Activated B cell treated with CpG ODN at 0.5 μM for 24 hours (primary cell): Measurements from ENCODE around the gene LENEP. TPM values are rescaled to one million over a fixed set of nuclear protein-coding genes. Genes with fewer than 3 reads are reported as not detected.

ENCODE experiments used
- ATAC-seq: fragments of 200-7000 bp; cut with Tn5 transposase; one replicate; pipeline ENCODE4 v1.10.0; 2021; ENCODE audit warnings: low read depth, mild to moderate bottlenecking, moderate library complexity
- CTCF ChIA-PET: fragments of 350-600 bp; sonication (Branson Sonifier 250); formaldehyde crosslinking; loops from one replicate; lab custom pipeline; 2021; ENCODE audit warnings: antibody characterized with exemption; lab: Charles Lee
- POLR2A ChIA-PET: fragments of 350-600 bp; sonication (Branson Sonifier 250); formaldehyde crosslinking; loops from one replicate; lab custom pipeline; 2021; ENCODE audit warnings: antibody characterized with exemption; lab: Charles Lee
- DNase-seq: peaks from one replicate; pipeline ENCODE4 v3.0.0; 2022
- H3K27ac Mint-ChIP-seq: one replicate; pipeline ENCODE4 v1.8.0; 2020; ENCODE audit warnings: mixed read lengths
- H3K27me3 Mint-ChIP-seq: one replicate; pipeline ENCODE4 v1.8.0; 2021; ENCODE audit warnings: mixed read lengths
- H3K36me3 Mint-ChIP-seq: one replicate; pipeline ENCODE4 v1.8.0; 2021; ENCODE audit warnings: low read depth, mixed read lengths
- H3K4me1 Mint-ChIP-seq: one replicate; pipeline ENCODE4 v1.8.0; 2021; ENCODE audit warnings: mixed read lengths
- H3K4me3 Mint-ChIP-seq: one replicate; pipeline ENCODE4 v1.8.0; 2020; ENCODE audit warnings: mild to moderate bottlenecking, mixed read lengths
- H3K9me3 Mint-ChIP-seq: one replicate; pipeline ENCODE4 v1.8.0; 2020; ENCODE audit warnings: mixed read lengths
- intact Hi-C: fragments of 100-400 bp; cut with micrococcal nuclease; formaldehyde crosslinking; loops from one replicate; pipeline ENCODE4 v1.15.1; 2024
- total RNA-seq: library from RNA; stranded (reverse); gene quantifications from 2 replicates; pipeline ENCODE4 v1.2.3, GENCODE V29; 2022
- TF ChIP-seq, protein P1 (sequence below): fragments of 200-600 bp; IDR thresholded peaks from one replicate; pipeline ENCODE4 v1.8.0; 2022; ENCODE audit warnings: antibody characterized with exemption, mild to moderate bottlenecking

LENEP gene
- total RNA-seq, 1 donor from 2014 or later, result 1.8 TPM

DNA sequence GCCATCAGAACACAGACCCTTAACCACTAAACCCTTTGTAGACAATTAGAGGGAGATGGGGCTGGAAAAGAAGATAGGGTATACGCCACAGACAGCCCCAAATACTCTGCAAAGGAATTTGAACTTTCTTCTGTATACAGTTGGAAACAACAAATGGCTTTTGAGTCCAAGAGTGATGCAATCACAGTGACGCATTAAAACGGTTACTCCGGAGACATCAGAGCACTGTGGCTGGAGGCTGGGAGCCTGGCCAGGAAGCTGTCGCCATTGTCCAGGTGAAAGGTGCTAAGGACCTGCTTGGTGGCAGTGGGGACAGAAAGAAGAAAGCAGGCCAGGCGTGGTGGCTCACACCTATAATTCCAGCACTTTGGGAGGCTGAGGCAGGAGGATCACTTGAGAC lies 6.1 kb upstream of the LENEP start:
- Mint-ChIP-seq H3K9me3 (no peaks in the 10 kb centered on the region), H3K27ac (no peak overlapping the region), H3K36me3 (peaks cover 37% of the 10 kb centered on the region), H3K4me1 (peaks cover 14% of the 10 kb centered on the region), H3K4me3 (no peak overlapping the region), H3K27me3 (no peaks in the 10 kb centered on the region)
- no peak for DNase-seq
- no peak for ATAC-seq
- intact Hi-C loops, result no loop called here
- POLR2A ChIA-PET, result interaction anchor here (0.6 to 2.4 kb wide), 3 partner anchors 11 to 184 kb away, joined by 3 to 8 read pairs (median 5); partner anchors contain the start of gene CKS1B
- TF ChIP-seq, protein P1, sequence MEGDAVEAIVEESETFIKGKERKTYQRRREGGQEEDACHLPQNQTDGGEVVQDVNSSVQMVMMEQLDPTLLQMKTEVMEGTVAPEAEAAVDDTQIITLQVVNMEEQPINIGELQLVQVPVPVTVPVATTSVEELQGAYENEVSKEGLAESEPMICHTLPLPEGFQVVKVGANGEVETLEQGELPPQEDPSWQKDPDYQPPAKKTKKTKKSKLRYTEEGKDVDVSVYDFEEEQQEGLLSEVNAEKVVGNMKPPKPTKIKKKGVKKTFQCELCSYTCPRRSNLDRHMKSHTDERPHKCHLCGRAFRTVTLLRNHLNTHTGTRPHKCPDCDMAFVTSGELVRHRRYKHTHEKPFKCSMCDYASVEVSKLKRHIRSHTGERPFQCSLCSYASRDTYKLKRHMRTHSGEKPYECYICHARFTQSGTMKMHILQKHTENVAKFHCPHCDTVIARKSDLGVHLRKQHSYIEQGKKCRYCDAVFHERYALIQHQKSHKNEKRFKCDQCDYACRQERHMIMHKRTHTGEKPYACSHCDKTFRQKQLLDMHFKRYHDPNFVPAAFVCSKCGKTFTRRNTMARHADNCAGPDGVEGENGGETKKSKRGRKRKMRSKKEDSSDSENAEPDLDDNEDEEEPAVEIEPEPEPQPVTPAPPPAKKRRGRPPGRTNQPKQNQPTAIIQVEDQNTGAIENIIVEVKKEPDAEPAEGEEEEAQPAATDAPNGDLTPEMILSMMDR, result no peak
- CTCF ChIA-PET, result interaction anchor here (1.4 kb wide), 1 partner anchor 30 kb away, joined by 3 read pairs; no protein-coding TSS in a partner anchor

DNA sequence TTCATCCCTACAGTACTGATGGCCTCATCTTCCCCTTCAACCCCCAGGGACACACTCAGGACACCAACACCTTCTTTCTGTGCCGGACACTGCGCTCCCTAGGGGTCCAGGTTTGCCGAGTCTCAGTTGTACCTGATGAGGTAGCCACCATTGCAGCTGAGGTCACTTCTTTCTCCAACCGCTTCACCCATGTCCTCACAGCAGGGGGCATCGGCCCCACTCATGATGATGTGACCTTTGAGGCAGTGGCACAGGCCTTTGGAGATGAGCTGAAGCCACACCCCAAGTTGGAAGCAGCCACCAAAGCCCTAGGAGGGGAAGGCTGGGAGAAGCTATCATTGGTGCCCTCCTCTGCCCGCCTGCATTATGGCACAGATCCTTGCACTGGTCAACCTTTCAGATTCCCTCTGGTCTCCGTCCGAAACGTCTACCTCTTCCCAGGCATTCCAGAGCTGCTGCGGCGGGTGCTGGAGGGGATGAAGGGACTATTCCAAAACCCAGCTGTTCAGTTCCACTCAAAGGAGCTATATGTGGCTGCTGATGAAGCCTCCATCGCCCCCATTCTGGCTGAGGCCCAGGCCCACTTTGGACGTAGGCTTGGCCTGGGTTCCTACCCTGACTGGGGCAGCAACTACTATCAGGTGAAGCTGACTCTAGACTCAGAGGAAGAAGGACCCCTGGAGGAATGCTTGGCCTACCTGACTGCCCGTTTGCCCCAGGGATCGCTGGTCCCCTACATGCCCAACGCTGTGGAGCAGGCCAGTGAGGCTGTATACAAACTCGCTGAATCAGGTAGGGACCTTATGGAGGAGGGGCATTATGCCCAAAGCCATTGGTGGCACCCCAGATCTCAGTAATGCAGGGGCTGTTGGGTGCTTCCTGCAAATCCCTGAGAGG lies 5.1 kb upstream of the LENEP start:
- DNase-seq (no peak), ATAC-seq (no peak)
- intact Hi-C loops, result no loop called here
- H3K36me3 Mint-ChIP-seq, result peaks cover 44% of the 10 kb centered on the region
- no peak overlapping the region for H3K27ac Mint-ChIP-seq
- CTCF ChIA-PET, result interaction anchor here (1.2 to 1.4 kb wide), 2 partner anchors 11 to 29 kb away, joined by 3 to 4 read pairs; no protein-coding TSS in a partner anchor
- POLR2A ChIA-PET, result interaction anchor here (0.6 to 2.4 kb wide), 4 partner anchors 12 to 430 kb away, joined by 3 to 9 read pairs (median 6); partner anchors contain the start of genes CKS1B and UBE2Q1
- no peak overlapping the region for H3K4me3 Mint-ChIP-seq
- TF ChIP-seq, protein P1, result no peak
- H3K9me3 Mint-ChIP-seq, result no peaks in the 10 kb centered on the region
- no peaks in the 10 kb centered on the region for H3K27me3 Mint-ChIP-seq
- peaks cover 14% of the 10 kb centered on the region for H3K4me1 Mint-ChIP-seq

GRCh38 chr1:154989195-154989860 lies 4.1 kb upstream of the LENEP start:
- DNase-seq, result no peak
- Mint-ChIP-seq H3K36me3 (peaks cover 44% of the 10 kb centered on the region), H3K4me3 (no peak overlapping the region), H3K27me3 (no peaks in the 10 kb centered on the region), H3K27ac (no peak overlapping the region), H3K4me1 (peaks cover 10% of the 10 kb centered on the region), H3K9me3 (no peaks in the 10 kb centered on the region)
- no peak for ATAC-seq
- intact Hi-C loops, result no loop called here
- TF ChIP-seq, protein P1, result no peak
- ChIA-PET POLR2A (no interaction called here), CTCF (no interaction called here)

GRCh38 chr1:154990276-154990675 lies 3.1 kb upstream of the LENEP start:
- H3K9me3 Mint-ChIP-seq, result no peaks in the 10 kb centered on the region
- no peak overlapping the region for H3K27ac Mint-ChIP-seq
- ChIA-PET POLR2A (no interaction called here), CTCF (no interaction called here)
- ATAC-seq, result no peak
- H3K36me3 Mint-ChIP-seq, result peaks cover 44% of the 10 kb centered on the region
- no peak for DNase-seq
- intact Hi-C loops, result no loop called here
- TF ChIP-seq, protein P1, result no peak
- no peaks in the 10 kb centered on the region for H3K27me3 Mint-ChIP-seq
- peaks cover 7% of the 10 kb centered on the region for H3K4me1 Mint-ChIP-seq
- no peak overlapping the region for H3K4me3 Mint-ChIP-seq
